H9 (cell line): ENCODE measurements around the gene MID1. TPM values are rescaled to one million over a fixed set of nuclear protein-coding genes. Genes with fewer than 3 reads are reported as not detected.

Source experiments
- DNase-seq: peaks from one replicate; pipeline ENCODE4 v3.0.0-alpha.2; 2017
- H2AFZ ChIP-seq: one replicate; pipeline ENCODE4 v1.6.1; 2013; ENCODE audit warnings: mild to moderate bottlenecking, low read length, control low read depth, moderate library complexity
- H2AK5ac ChIP-seq: 2 replicates; pipeline ENCODE4 v1.6.1; 2013; ENCODE audit warnings: low read length, control low read depth, mixed read lengths; ENCODE audit not compliant: insufficient read length
- H2BK120ac ChIP-seq: one replicate; pipeline ENCODE4 v1.6.1; 2013; ENCODE audit warnings: low read depth, mild to moderate bottlenecking, low read length, control low read depth, inconsistent platforms; ENCODE audit not compliant: poor library complexity, severe bottlenecking
- H2BK12ac ChIP-seq: 2 replicates; pipeline ENCODE4 v1.6.1; 2013; ENCODE audit warnings: low read length, control low read depth, mixed read lengths, low read depth; ENCODE audit not compliant: insufficient read length
- H2BK15ac ChIP-seq: 2 replicates; pipeline ENCODE4 v1.6.1; 2013; ENCODE audit warnings: low read depth, low read length, control low read depth
- H2BK20ac ChIP-seq: one replicate; pipeline ENCODE4 v1.6.1; 2013; ENCODE audit warnings: low read depth, mild to moderate bottlenecking, low read length, control low read depth, inconsistent platforms; ENCODE audit not compliant: poor library complexity, severe bottlenecking
- H2BK5ac ChIP-seq: 2 replicates; pipeline ENCODE4 v1.6.1; 2013; ENCODE audit warnings: low read length, control low read depth, mixed read lengths; ENCODE audit not compliant: insufficient read length
- H3K14ac ChIP-seq: 2 replicates; pipeline ENCODE4 v1.6.1; 2013; ENCODE audit warnings: low read length, control low read depth; ENCODE audit not compliant: insufficient read depth
- H3K18ac ChIP-seq: 2 replicates; pipeline ENCODE4 v1.6.1; 2013; ENCODE audit warnings: low read depth, mild to moderate bottlenecking, mixed read lengths, low read length, control low read depth; ENCODE audit not compliant: insufficient read length
- H3K23ac ChIP-seq: 2 replicates; pipeline ENCODE4 v1.6.1; 2013; ENCODE audit warnings: low read length, control low read depth, mixed read lengths, low read depth; ENCODE audit not compliant: insufficient read length
- H3K23me2 ChIP-seq: 2 replicates; pipeline ENCODE4 v1.6.1; 2013; ENCODE audit warnings: low read depth, mild to moderate bottlenecking, mixed read lengths, low read length, control low read depth; ENCODE audit not compliant: insufficient read length, poor library complexity, severe bottlenecking
- H3K27ac ChIP-seq: 2 replicates; pipeline ENCODE4 v1.5.1; 2013; ENCODE audit warnings: low read length, control low read depth, mixed read lengths, low read depth; ENCODE audit not compliant: insufficient read length
- H3K27me3 ChIP-seq: 2 replicates; pipeline ENCODE4 v1.6.1; 2013; ENCODE audit warnings: low read length, control low read depth, inconsistent platforms; ENCODE audit not compliant: insufficient read depth
- H3K4ac ChIP-seq: 2 replicates; pipeline ENCODE4 v1.6.1; 2013; ENCODE audit warnings: low read depth, mild to moderate bottlenecking, control low read depth, inconsistent platforms, low read length, moderate library complexity
- H3K4me1 ChIP-seq: 2 replicates; pipeline ENCODE4 v1.6.1; 2013; ENCODE audit warnings: low read length, control low read depth, inconsistent platforms; ENCODE audit not compliant: insufficient read depth
- H3K4me2 ChIP-seq: 2 replicates; pipeline ENCODE4 v1.6.1; 2013; ENCODE audit warnings: low read length, control low read depth, mixed read lengths; ENCODE audit not compliant: insufficient read length, insufficient read depth
- H3K56ac ChIP-seq: 2 replicates; pipeline ENCODE4 v1.6.1; 2013; ENCODE audit warnings: low read depth, mild to moderate bottlenecking, mixed read lengths, low read length, control low read depth; ENCODE audit not compliant: insufficient read length
- H3K79me1 ChIP-seq: 2 replicates; pipeline ENCODE4 v1.6.1; 2013; ENCODE audit warnings: low read depth, mild to moderate bottlenecking, moderate library complexity, low read length, control low read depth, inconsistent platforms; ENCODE audit not compliant: insufficient read depth, poor library complexity, severe bottlenecking
- H3K79me2 ChIP-seq: 2 replicates; pipeline ENCODE4 v1.6.1; 2013; ENCODE audit warnings: low read length, control low read depth, inconsistent platforms; ENCODE audit not compliant: insufficient read depth
- H3K9ac ChIP-seq: 2 replicates; pipeline ENCODE4 v1.6.1; 2013; ENCODE audit warnings: low read length, control low read depth, mixed read lengths; ENCODE audit not compliant: insufficient read length; ENCODE audit errors: extremely low read depth
- H3K9me3 ChIP-seq: one replicate; pipeline ENCODE4 v1.6.1; 2013; ENCODE audit warnings: low read depth, low read length, inconsistent platforms; ENCODE audit not compliant: control insufficient read depth
- H3T11ph ChIP-seq: one replicate; pipeline ENCODE4 v1.6.1; 2013; ENCODE audit warnings: mild to moderate bottlenecking, low read length, control low read depth, inconsistent platforms
- H4K20me1 ChIP-seq: one replicate; pipeline ENCODE4 v1.6.1; 2013; ENCODE audit not compliant: control insufficient read depth, insufficient read length, insufficient read depth
- H4K5ac ChIP-seq: 2 replicates; pipeline ENCODE4 v1.6.1; 2013; ENCODE audit warnings: low read depth, mild to moderate bottlenecking, mixed read lengths, low read length, control low read depth; ENCODE audit not compliant: insufficient read length
- H4K8ac ChIP-seq: replicated peaks from 2 replicates; pipeline ENCODE4 v1.6.1; 2013; ENCODE audit warnings: low read length, control low read depth, mixed read lengths, low read depth; ENCODE audit not compliant: insufficient read length
- H4K91ac ChIP-seq: 2 replicates; pipeline ENCODE4 v1.6.1; 2013; ENCODE audit warnings: low read depth, mild to moderate bottlenecking, moderate library complexity, mixed read lengths, low read length, control low read depth; ENCODE audit not compliant: insufficient read length
- H3K27ac Mint-ChIP-seq, 3 experiments: 2 replicates in 2 of 3; 3 replicates in 1 of 3; pipeline ENCODE4 v1.8.0; 2020 to 2021; ENCODE audit warnings: mixed read lengths in 3 of 3, mild to moderate bottlenecking in 1 of 3, moderate library complexity in 1 of 3
- H3K27me3 Mint-ChIP-seq: 2 replicates; pipeline ENCODE4 v1.8.0; 2021; ENCODE audit warnings: low read depth, mild to moderate bottlenecking, moderate library complexity, mixed read lengths
- H3K36me3 Mint-ChIP-seq, 3 experiments: 2 replicates in 2 of 3; 3 replicates in 1 of 3; pipeline ENCODE4 v1.8.0; 2020 to 2021; ENCODE audit warnings: low read depth in 3 of 3, mixed read lengths in 3 of 3; ENCODE audit not compliant: insufficient read depth in 1 of 3
- H3K4me1 Mint-ChIP-seq, 2 experiments: 2 replicates each; pipeline ENCODE4 v1.8.0; 2020; ENCODE audit warnings: mixed read lengths in 2 of 2
- H3K4me3 Mint-ChIP-seq, 2 experiments: 2 replicates in 1 of 2; 3 replicates in 1 of 2; pipeline ENCODE4 v1.8.0; 2020 to 2021; ENCODE audit warnings: mild to moderate bottlenecking in 2 of 2, mixed read lengths in 2 of 2, moderate library complexity in 1 of 2
- H3K9me3 Mint-ChIP-seq, 2 experiments: 2 replicates in 1 of 2; 3 replicates in 1 of 2; pipeline ENCODE4 v1.8.0; 2020; ENCODE audit warnings: mild to moderate bottlenecking in 2 of 2, mixed read lengths in 2 of 2, moderate library complexity in 1 of 2
- CTCF ChIP-seq: fragments of 200-600 bp; sonication (generic); conservative IDR thresholded peaks from 3 replicates; pipeline ENCODE4 v1.8.0; 2021; ENCODE audit warnings: antibody characterized with exemption, mild to moderate bottlenecking
- WGBS: extraction: QIAGEN DNeasy Blood & Tissue Kit; methylation state at CpG from one replicate; pipeline ENCODE4 v1.1.7; 2013; ENCODE audit warnings: missing lambda C conversion rate, low lambda C conversion rate, mixed read lengths; ENCODE audit not compliant: insufficient read length; ENCODE audit errors: extremely low coverage; 5-methylcytosine and 5-hydroxymethylcytosine counted together
- total RNA-seq: library from RNA; stranded (reverse); gene quantifications from 2 replicates; pipeline ENCODE4 v1.2.1, GENCODE V29; 2021

Gene MID1
- total RNA-seq, 1 experiment from 2014 or later, result 32.9 TPM

- Histone ChIP-seq H4K8ac (no peak overlapping the region), H3K4me1 (peaks cover 5% of the 10 kb centered on the region; the same call in 1 of the 2 replicates), H2BK5ac (no peak overlapping the region), H2BK15ac (no peak overlapping the region), H4K20me1 (no peaks in the 10 kb centered on the region), H3K79me1 (no peaks in the 10 kb centered on the region), H2BK20ac (no peak overlapping the region), H3K4ac (no peak overlapping the region), H3K9me3 (no peaks in the 10 kb centered on the region), H2BK120ac (no peak overlapping the region), H3K23me2 (no peaks in the 10 kb centered on the region), H2BK12ac (no peak overlapping the region), H3K18ac (no peak overlapping the region), H3K56ac (no peak overlapping the region), H3K23ac (no peak overlapping the region), H3K79me2 (no peaks in the 10 kb centered on the region), H3K14ac (no peak overlapping the region), H2AFZ (no peak overlapping the region), H3T11ph (no peak overlapping the region), H3K9ac (no peak overlapping the region), H2AK5ac (no peak overlapping the region), H3K27me3 (no peaks in the 10 kb centered on the region), H4K91ac (no peak overlapping the region), H3K27ac (no peak overlapping the region), H4K5ac (no peak overlapping the region), H3K4me2 (no peak overlapping the region)
- Mint-ChIP-seq H3K4me3 (no peak overlapping the region), H3K9me3 (peaks cover 34 to 41% of the 10 kb centered on the region in 2 experiments), H3K27me3 (no peaks in the 10 kb centered on the region), H3K27ac (no peak overlapping the region), H3K36me3 (peaks cover 28 to 49% (median 46%) of the 10 kb centered on the region in 3 experiments), H3K4me1 (peaks cover 15 to 18% of the 10 kb centered on the region in 2 experiments)
- no CpG with 5 or more reads among the region's 3 CpGs for WGBS
- DNase-seq, result no peak
- no peak for TF ChIP-seq CTCF
Measured at GRCh38 chrX:10467793-10468192, 152.6 kb downstream of the MID1 start.
